Left kidney (tissue), 2 donors: ENCODE measurements around the gene MPZ. TPM values are rescaled to one million over a fixed set of nuclear protein-coding genes. Genes with fewer than 3 reads are reported as not detected.

ENCODE experiments used
- DNase-seq: peaks from one replicate; pipeline ENCODE4 v3.0.0-alpha.2; 2013
- polyA plus RNA-seq: library from polyadenylated mRNA; unstranded; fragments of 120-200 nt; gene quantifications from one replicate; pipeline ENCODE4 v1.2.1, GENCODE V29; 2013; ENCODE audit not compliant: insufficient read length

The MPZ gene
- polyA plus RNA-seq, 1 donor, result 3.5 TPM

- no peak for DNase-seq
Measured at GRCh38 chr1:161304927-161305866, 4.6 kb downstream of the MPZ start.

- no peak for DNase-seq
Measured at GRCh38 chr1:161300478-161300877, 9.3 kb downstream of the MPZ start.

GRCh38 chr1:161299347-161299746, 10.4 kb downstream of the MPZ start:
- no peak for DNase-seq

- DNase-seq, result no peak
Measured at GRCh38 chr1:161298116-161298515, 11.7 kb downstream of the MPZ start.

- DNase-seq, result no peak
Measured at GRCh38 chr1:161297415-161297814, 12.4 kb downstream of the MPZ start.

GRCh38 chr1:161290779-161291178, 19.0 kb downstream of the MPZ start:
- no peak for DNase-seq

- DNase-seq, result no peak
Measured at GRCh38 chr1:161287482-161288054, 22.2 kb downstream of the MPZ start.

GRCh38 chr1:161285521-161285920, 24.2 kb downstream of the MPZ start:
- no peak for DNase-seq

- no peak for DNase-seq
Measured at GRCh38 chr1:161285113-161285512, 24.7 kb downstream of the MPZ start.

- DNase-seq, result no peak
Measured at GRCh38 chr1:161282991-161283390, 26.8 kb downstream of the MPZ start.

- no peak for DNase-seq
Measured at GRCh38 chr1:161274874-161275273, 34.9 kb downstream of the MPZ start.

- DNase-seq, result no peak
Measured at GRCh38 chr1:161273402-161273801, 36.4 kb downstream of the MPZ start.

- no peak for DNase-seq
Measured at GRCh38 chr1:161267321-161267720, 42.4 kb downstream of the MPZ start.

- DNase-seq, result no peak
Measured at GRCh38 chr1:161266836-161267235, 42.9 kb downstream of the MPZ start.

GRCh38 chr1:161266202-161266601, 43.6 kb downstream of the MPZ start:
- DNase-seq, result no peak

GRCh38 chr1:161265305-161265704, 44.5 kb downstream of the MPZ start:
- DNase-seq, result no peak

GRCh38 chr1:161261261-161262235, 48.2 kb downstream of the MPZ start:
- DNase-seq, result no peak

GRCh38 chr1:161260376-161261260, 49.1 kb downstream of the MPZ start:
- no peak for DNase-seq

GRCh38 chr1:161259765-161260164, 50.0 kb downstream of the MPZ start:
- no peak for DNase-seq

GRCh38 chr1:161259345-161259702, 50.4 kb downstream of the MPZ start:
- DNase-seq, result no peak
